Fibroblast of lung (primary cell): ENCODE data around the gene CPM. TPM values are rescaled to one million over a fixed set of nuclear protein-coding genes. Genes with fewer than 3 reads are reported as not detected.
"Not testable (repeated sequence)": the region's sequence is repeated elsewhere in the genome, so short reads cannot be mapped to it uniquely, and the experiment has no call there.

Source experiments
- DNase-seq, 2 donors: peaks; one replicate each; pipeline versions ENCODE4 v3.0.0 to v3.0.0-alpha.2; 2010; ENCODE audit warnings: low read depth in 2 of 2
- H2AFZ ChIP-seq: 2 replicates; pipeline ENCODE4 v1.5.1; 2012; ENCODE audit warnings: low read length, control low read depth, inconsistent platforms
- H3K27ac ChIP-seq: 2 replicates; pipeline ENCODE4 v1.5.1; 2011; ENCODE audit warnings: low read length, control low read depth; ENCODE audit not compliant: insufficient read depth
- H3K27me3 ChIP-seq: 2 replicates; pipeline ENCODE4 v1.5.1; 2011; ENCODE audit warnings: mild to moderate bottlenecking, low read length; ENCODE audit not compliant: control insufficient read depth, insufficient read depth
- H3K36me3 ChIP-seq: 2 replicates; pipeline ENCODE4 v1.5.1; 2011; ENCODE audit warnings: low read length; ENCODE audit not compliant: control insufficient read depth, insufficient read depth
- H3K4me1 ChIP-seq: 2 replicates; pipeline ENCODE4 v1.5.1; 2011; ENCODE audit warnings: low read length; ENCODE audit not compliant: control insufficient read depth, insufficient read depth; ENCODE audit errors: extremely low read depth
- H3K4me2 ChIP-seq: 2 replicates; pipeline ENCODE4 v1.5.1; 2011; ENCODE audit warnings: low read length, control low read depth; ENCODE audit not compliant: insufficient read depth; ENCODE audit errors: extremely low read depth
- H3K4me3 ChIP-seq, 4 experiments: fragments of 200-600 bp in 1 of 4; sonication (generic) in 1 of 4; replicated peaks in 1 of 4; 2 replicates each; pipeline ENCODE4 v1.5.1; 2011 to 2016; ENCODE audit warnings: low read length in 4 of 4, low read depth in 3 of 4, mild to moderate bottlenecking in 3 of 4, control low read depth in 2 of 4, inconsistent platforms in 1 of 4, mixed read lengths in 1 of 4; ENCODE audit not compliant: insufficient read depth in 1 of 4; ENCODE audit errors: control extremely low read depth in 1 of 4
- H3K79me2 ChIP-seq: 2 replicates; pipeline ENCODE4 v1.5.1; 2012; ENCODE audit warnings: mild to moderate bottlenecking, low read length, inconsistent platforms; ENCODE audit not compliant: control insufficient read depth, insufficient read depth
- H3K9ac ChIP-seq: 2 replicates; pipeline ENCODE4 v1.5.1; 2011; ENCODE audit warnings: mild to moderate bottlenecking, low read length, control low read depth; ENCODE audit not compliant: insufficient read depth
- H3K9me3 ChIP-seq: 2 replicates; pipeline ENCODE4 v1.5.1; 2012; ENCODE audit warnings: low read depth, low read length; ENCODE audit not compliant: control insufficient read depth, insufficient read depth
- H4K20me1 ChIP-seq: 2 replicates; pipeline ENCODE4 v1.5.1; 2011; ENCODE audit warnings: low read length; ENCODE audit not compliant: control insufficient read depth, insufficient read depth; ENCODE audit errors: extremely low read depth
- EZH2 ChIP-seq: IDR thresholded peaks from 2 replicates; pipeline ENCODE4 v1.5.1; 2012; ENCODE audit warnings: low read length, control low read depth, mild to moderate bottlenecking; ENCODE audit errors: missing control alignments
- polyA plus RNA-seq, 2 donors: library from polyadenylated mRNA; depleted of rRNA in 1 of 2; stranded (reverse) in 1 of 2; unstranded in 1 of 2; fragments of >200 nt; gene quantifications; 2 replicates each; pipeline ENCODE4 v1.2.1, GENCODE V29; 2011 to 2012; ENCODE audit warnings: missing spikeins in 1 of 2
- total RNA-seq: library from RNA; depleted of rRNA; stranded (reverse); fragments of >200 nt; gene quantifications from 2 replicates; pipeline ENCODE4 v1.2.1, GENCODE V29; 2014
- TF ChIP-seq, protein P1 (sequence below), 2 donors: IDR thresholded peaks in 1 of 2; conservative IDR thresholded peaks in 1 of 2; 1 replicate in 1 of 2; 2 replicates in 1 of 2; pipeline ENCODE4 v1.5.1; 2011 to 2012; ENCODE audit warnings: low read length in 2 of 2, control low read depth in 1 of 2, inconsistent platforms in 1 of 2, low read depth in 1 of 2, mild to moderate bottlenecking in 1 of 2

Gene CPM
- total and polyA plus RNA-seq, 2 donors (not counting 1 experiment from before 2014, with no cell fraction given) = 5.3 to 23.5 TPM

DNA sequence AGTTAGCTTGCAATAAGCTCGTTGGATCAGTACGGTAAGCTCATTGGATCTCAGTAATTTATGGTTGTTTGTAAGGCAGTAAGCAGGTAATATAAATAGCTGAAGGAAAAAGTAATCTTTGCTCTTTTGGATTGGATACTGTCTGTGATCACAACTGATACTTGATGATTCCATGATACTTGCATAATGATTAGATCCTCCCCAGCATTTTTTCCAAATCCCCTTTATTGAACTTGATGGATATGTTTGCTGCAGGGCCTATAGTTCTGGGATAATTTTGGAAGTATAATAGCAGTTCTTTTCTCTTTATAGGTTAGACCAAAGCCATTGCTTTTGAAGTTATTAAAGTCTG lies 119.8 kb downstream of the CPM start:
- H2AFZ ChIP-seq = no peak overlapping the region
- peaks cover 12% of the 10 kb centered on the region for H3K36me3 ChIP-seq
- H3K4me2 ChIP-seq = no peak overlapping the region
- H3K9me3 ChIP-seq = no peaks in the 10 kb centered on the region
- H3K4me1 ChIP-seq = no peaks in the 10 kb centered on the region
- H3K27ac ChIP-seq = no peak overlapping the region
- peaks cover 76% of the 10 kb centered on the region for H3K79me2 ChIP-seq
- no peak for DNase-seq
- no peaks in the 10 kb centered on the region for H3K27me3 ChIP-seq
- no peak for TF ChIP-seq EZH2
- TF ChIP-seq, protein P1, sequence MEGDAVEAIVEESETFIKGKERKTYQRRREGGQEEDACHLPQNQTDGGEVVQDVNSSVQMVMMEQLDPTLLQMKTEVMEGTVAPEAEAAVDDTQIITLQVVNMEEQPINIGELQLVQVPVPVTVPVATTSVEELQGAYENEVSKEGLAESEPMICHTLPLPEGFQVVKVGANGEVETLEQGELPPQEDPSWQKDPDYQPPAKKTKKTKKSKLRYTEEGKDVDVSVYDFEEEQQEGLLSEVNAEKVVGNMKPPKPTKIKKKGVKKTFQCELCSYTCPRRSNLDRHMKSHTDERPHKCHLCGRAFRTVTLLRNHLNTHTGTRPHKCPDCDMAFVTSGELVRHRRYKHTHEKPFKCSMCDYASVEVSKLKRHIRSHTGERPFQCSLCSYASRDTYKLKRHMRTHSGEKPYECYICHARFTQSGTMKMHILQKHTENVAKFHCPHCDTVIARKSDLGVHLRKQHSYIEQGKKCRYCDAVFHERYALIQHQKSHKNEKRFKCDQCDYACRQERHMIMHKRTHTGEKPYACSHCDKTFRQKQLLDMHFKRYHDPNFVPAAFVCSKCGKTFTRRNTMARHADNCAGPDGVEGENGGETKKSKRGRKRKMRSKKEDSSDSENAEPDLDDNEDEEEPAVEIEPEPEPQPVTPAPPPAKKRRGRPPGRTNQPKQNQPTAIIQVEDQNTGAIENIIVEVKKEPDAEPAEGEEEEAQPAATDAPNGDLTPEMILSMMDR (conservative IDR thresholded peaks at IDR 0.05 in 1 of 2, IDR thresholded peaks at IDR 0.05 in 1 of 2; ENCODE audit: low read depth in 1 of 2, low read length in 2 of 2) = no peak
- no peak overlapping the region for H3K9ac ChIP-seq
- H4K20me1 ChIP-seq = no peaks in the 10 kb centered on the region
- H3K4me3 ChIP-seq = peak overlapping the region in 2 of 4 experiments; percentile 94 to 98

DNA sequence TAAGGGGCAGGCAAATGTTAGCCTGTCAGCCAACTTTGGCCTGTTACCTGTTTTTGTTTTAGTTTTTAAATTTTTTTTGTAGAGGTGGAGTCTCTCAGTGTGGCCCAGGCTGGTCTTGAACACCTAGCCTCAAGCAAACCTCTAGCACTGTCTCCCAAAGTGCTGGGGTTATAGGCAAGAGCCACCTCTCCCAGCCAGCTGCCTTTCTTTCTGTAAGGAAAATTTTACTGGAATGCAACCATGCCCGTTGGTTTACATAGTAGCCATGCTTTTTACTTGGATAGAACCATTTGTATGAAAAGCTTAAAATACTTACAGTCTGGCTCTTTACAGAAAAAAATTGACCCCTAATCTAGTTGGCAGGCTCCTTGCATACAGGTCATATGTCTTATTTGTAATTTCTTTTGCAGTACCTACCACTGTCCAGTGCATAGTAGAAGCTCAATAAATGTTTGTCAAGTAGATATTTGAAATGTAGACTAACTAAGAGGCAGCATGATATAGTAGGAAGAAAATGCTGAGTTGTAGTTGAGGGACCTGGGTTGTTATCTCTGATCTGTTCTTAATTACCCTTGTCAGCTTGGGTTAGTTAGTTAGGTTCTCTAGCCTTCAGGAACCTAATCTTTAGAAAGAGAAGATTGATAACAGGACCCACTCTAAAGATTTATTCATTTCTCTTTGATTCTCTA lies 120.3 kb downstream of the CPM start:
- no peak overlapping the region for H2AFZ ChIP-seq
- H3K27me3 ChIP-seq = no peaks in the 10 kb centered on the region
- peaks cover 10% of the 10 kb centered on the region for H3K36me3 ChIP-seq
- no peaks in the 10 kb centered on the region for H4K20me1 ChIP-seq
- peak overlapping the region in 2 of 4 experiments; percentile 94 to 98 for H3K4me3 ChIP-seq
- no peak overlapping the region for H3K9ac ChIP-seq
- H3K4me1 ChIP-seq = no peaks in the 10 kb centered on the region
- no peak for DNase-seq
- no peak overlapping the region for H3K27ac ChIP-seq
- no peaks in the 10 kb centered on the region for H3K9me3 ChIP-seq
- no peak for TF ChIP-seq EZH2
- TF ChIP-seq, protein P1 (conservative IDR thresholded peaks at IDR 0.05 in 1 of 2, IDR thresholded peaks at IDR 0.05 in 1 of 2; ENCODE audit: low read depth in 1 of 2, low read length in 2 of 2) = no peak
- H3K79me2 ChIP-seq = peaks cover 75% of the 10 kb centered on the region
- peak overlapping the region; percentile 32 for H3K4me2 ChIP-seq

DNA sequence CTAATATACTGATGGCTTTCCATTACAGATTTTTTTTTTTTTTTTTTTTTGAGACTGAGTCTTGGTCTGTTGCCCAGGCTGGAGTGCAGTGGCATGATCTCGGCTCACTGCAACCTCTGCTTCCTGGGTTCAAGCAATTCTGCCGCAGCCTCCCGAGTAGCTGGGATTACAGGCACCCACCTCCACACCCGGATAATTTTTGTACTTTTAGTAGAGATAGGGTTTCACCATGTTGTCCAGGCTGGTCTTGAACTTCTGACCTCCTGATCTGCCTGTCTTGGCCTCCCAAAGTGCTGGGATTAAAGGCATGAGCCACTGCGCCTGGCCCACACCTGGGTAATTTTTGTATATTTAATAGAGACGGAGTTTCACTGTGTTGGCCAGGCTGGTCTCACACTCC lies 121.4 kb downstream of the CPM start:
- not testable (repeated sequence) for H2AFZ ChIP-seq, H3K27me3 ChIP-seq, H3K9me3 ChIP-seq, H3K9ac ChIP-seq, DNase-seq, H3K27ac ChIP-seq, H4K20me1 ChIP-seq, H3K36me3 ChIP-seq, H3K4me2 ChIP-seq, H3K4me1 ChIP-seq
- Histone ChIP-seq H3K4me3 (peak overlapping the region in 2 of 4 experiments; percentile 94 to 98), H3K79me2 (peaks cover 70% of the 10 kb centered on the region)

DNA sequence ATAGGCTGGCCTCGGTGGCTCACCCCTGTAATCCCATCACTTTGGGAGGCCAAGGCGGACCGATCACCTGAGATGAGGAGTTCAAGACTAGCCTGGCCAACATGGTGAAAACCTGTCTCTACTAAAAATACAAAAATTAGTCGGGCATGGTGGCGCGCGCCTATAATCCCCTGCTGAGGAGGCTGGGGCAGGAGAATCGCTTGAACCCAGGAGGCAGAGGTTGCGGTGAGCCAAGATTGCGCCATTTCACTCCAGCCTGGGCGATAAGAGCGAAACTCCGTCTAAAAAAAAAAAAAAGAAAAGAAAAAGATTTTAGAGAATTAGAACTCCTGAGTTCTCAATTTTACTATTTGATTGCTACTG lies 123.0 kb downstream of the CPM start:
- DNase-seq, H3K9ac ChIP-seq, H3K9me3 ChIP-seq, H2AFZ ChIP-seq, H3K4me2 ChIP-seq, H3K27ac ChIP-seq, H3K36me3 ChIP-seq, H3K27me3 ChIP-seq, H3K4me1 ChIP-seq, H4K20me1 ChIP-seq: not testable (repeated sequence)
- H3K4me3 ChIP-seq = peak overlapping the region; percentile 94 to 99 (median 96)
- peaks cover 62% of the 10 kb centered on the region for H3K79me2 ChIP-seq
